NT2/D1 (cell line): ENCODE results near the gene CLSTN2.
A peak's percentile ranks its signal among the peaks of the same experiment; 100 is the strongest.

ENCODE experiments used
- DNase-seq: peaks from one replicate; pipeline ENCODE4 v3.0.0-alpha.2; 2011; ENCODE audit warnings: low read depth, low spot score
- H3K27me3 ChIP-seq: 2 replicates; pipeline ENCODE4 v1.6.0; 2011; ENCODE audit warnings: mild to moderate bottlenecking; ENCODE audit not compliant: insufficient read length, insufficient read depth
- H3K36me3 ChIP-seq: 2 replicates; pipeline ENCODE4 v1.6.1; 2011; ENCODE audit warnings: mild to moderate bottlenecking, low read length, mixed read lengths; ENCODE audit not compliant: insufficient read depth, insufficient read length
- H3K4me1 ChIP-seq: 2 replicates; pipeline ENCODE4 v1.5.1; 2011; ENCODE audit not compliant: insufficient read depth, insufficient read length
- H3K4me3 ChIP-seq: 2 replicates; pipeline ENCODE4 v1.5.1; 2011; ENCODE audit warnings: low read depth; ENCODE audit not compliant: insufficient read length
- H3K9ac ChIP-seq: 2 replicates; pipeline ENCODE4 v1.6.0; 2011; ENCODE audit warnings: low read depth; ENCODE audit not compliant: insufficient read length
- H3K9me3 ChIP-seq: 2 replicates; pipeline ENCODE4 v1.5.1; 2011; ENCODE audit warnings: mild to moderate bottlenecking, low read length; ENCODE audit not compliant: insufficient read depth
- SUZ12 ChIP-seq: IDR thresholded peaks from 2 replicates; pipeline ENCODE4 v1.6.1; 2011; ENCODE audit not compliant: insufficient read length, insufficient read depth; ENCODE audit errors: extremely low read depth
- YY1 ChIP-seq: IDR thresholded peaks from 2 replicates; pipeline ENCODE4 v1.6.1; 2011; ENCODE audit not compliant: insufficient read length, insufficient read depth
- ZNF274 ChIP-seq: IDR thresholded peaks from 2 replicates; pipeline ENCODE4 v1.6.1; 2011; ENCODE audit warnings: mild to moderate bottlenecking, low read depth, low read length

Gene CLSTN2

GRCh38 chr3:140199008-140199407 lies 264.0 kb downstream of the CLSTN2 start:
- H3K36me3 ChIP-seq: no peaks in the 10 kb centered on the region
- no peaks in the 10 kb centered on the region for H3K4me1 ChIP-seq
- no peak overlapping the region for H3K9ac ChIP-seq
- H3K9me3 ChIP-seq: no peaks in the 10 kb centered on the region
- DNase-seq: no peak
- no peaks in the 10 kb centered on the region for H3K27me3 ChIP-seq
- no peak overlapping the region for H3K4me3 ChIP-seq
- TF ChIP-seq YY1: no peak
- TF ChIP-seq SUZ12: no peak

- H3K9ac ChIP-seq: no peak overlapping the region
- no peaks in the 10 kb centered on the region for H3K9me3 ChIP-seq
- no peaks in the 10 kb centered on the region for H3K36me3 ChIP-seq
- DNase-seq: no peak
- no peaks in the 10 kb centered on the region for H3K4me1 ChIP-seq
- H3K27me3 ChIP-seq: no peaks in the 10 kb centered on the region
- no peak overlapping the region for H3K4me3 ChIP-seq
- TF ChIP-seq ZNF274 (no peak), SUZ12 (no peak), YY1 (no peak)
These were observed 264.8 kb downstream of the CLSTN2 start for GRCh38 chr3:140199743-140200142.

- H3K4me1 ChIP-seq: no peaks in the 10 kb centered on the region
- no peak overlapping the region for H3K4me3 ChIP-seq
- no peaks in the 10 kb centered on the region for H3K36me3 ChIP-seq
- peak; percentile 61 for DNase-seq
- TF ChIP-seq SUZ12 (no peak), ZNF274 (no peak), YY1 (no peak)
- no peak overlapping the region for H3K9ac ChIP-seq
- no peaks in the 10 kb centered on the region for H3K9me3 ChIP-seq
- no peaks in the 10 kb centered on the region for H3K27me3 ChIP-seq
These were observed 268.5 kb downstream of the CLSTN2 start for GRCh38 chr3:140203510-140203909.

GRCh38 chr3:140204271-140204984 lies 269.4 kb downstream of the CLSTN2 start:
- Histone ChIP-seq H3K9me3 (no peaks in the 10 kb centered on the region), H3K4me3 (no peak overlapping the region), H3K27me3 (no peaks in the 10 kb centered on the region), H3K36me3 (no peaks in the 10 kb centered on the region), H3K9ac (peak overlapping the region; percentile 8), H3K4me1 (no peaks in the 10 kb centered on the region)
- DNase-seq: peak; percentile 75
- TF ChIP-seq ZNF274 (no peak), SUZ12 (no peak), YY1 (no peak)

GRCh38 chr3:140205598-140205997 lies 270.6 kb downstream of the CLSTN2 start:
- no peaks in the 10 kb centered on the region for H3K27me3 ChIP-seq
- no peak overlapping the region for H3K4me3 ChIP-seq
- no peak overlapping the region for H3K9ac ChIP-seq
- no peaks in the 10 kb centered on the region for H3K9me3 ChIP-seq
- H3K4me1 ChIP-seq: no peaks in the 10 kb centered on the region
- no peak for DNase-seq
- no peaks in the 10 kb centered on the region for H3K36me3 ChIP-seq
- TF ChIP-seq SUZ12 (no peak), YY1 (no peak), ZNF274 (no peak)

- Histone ChIP-seq H3K36me3 (no peaks in the 10 kb centered on the region), H3K9ac (no peak overlapping the region), H3K27me3 (no peaks in the 10 kb centered on the region), H3K4me3 (no peak overlapping the region), H3K4me1 (no peaks in the 10 kb centered on the region), H3K9me3 (no peaks in the 10 kb centered on the region)
- TF ChIP-seq YY1: no peak
- no peak for TF ChIP-seq SUZ12
- TF ChIP-seq ZNF274: no peak
- DNase-seq: no peak
These were observed 271.4 kb downstream of the CLSTN2 start for GRCh38 chr3:140206196-140207040.

GRCh38 chr3:140207541-140207940 lies 272.6 kb downstream of the CLSTN2 start:
- DNase-seq: no peak
- no peaks in the 10 kb centered on the region for H3K4me1 ChIP-seq
- no peaks in the 10 kb centered on the region for H3K27me3 ChIP-seq
- no peak overlapping the region for H3K9ac ChIP-seq
- no peak overlapping the region for H3K4me3 ChIP-seq
- no peaks in the 10 kb centered on the region for H3K9me3 ChIP-seq
- no peaks in the 10 kb centered on the region for H3K36me3 ChIP-seq
- no peak for TF ChIP-seq YY1
- no peak for TF ChIP-seq ZNF274
- no peak for TF ChIP-seq SUZ12
